Measurements from ENCODE around the gene GPR65.

The GPR65 gene

GRCh38 chr14:87992346-87992717 is 12.6 kb upstream of the GPR65 start:
- TF ChIP-seq CTCF (IDR thresholded peaks at IDR 0.05; ENCODE audit: borderline replicate concordance, control extremely low read depth, extremely low read depth, insufficient read depth, missing control alignments), result no peak
- in situ Hi-C loops (cut with MboI; ENCODE audit: low sequenced_read_pairs, unreplicated experiment), result no loop called here
- DNase-seq (ENCODE audit: low spot score), result no peak

GRCh38 chr14:87992718-87993628 is 12.0 kb upstream of the GPR65 start, which contains the start of gene GALC:
GALC (minus strand) TSS chr14:87993182; CDS start chr14:87993164, 18 bp downstream.
- in situ Hi-C loops (cut with MboI; ENCODE audit: low sequenced_read_pairs, unreplicated experiment), result no loop called here
- TF ChIP-seq CTCF (IDR thresholded peaks at IDR 0.05; ENCODE audit: borderline replicate concordance, control extremely low read depth, extremely low read depth, insufficient read depth, missing control alignments), result peak; percentile 9
- peak; percentile 90 for DNase-seq (ENCODE audit: low spot score)

GRCh38 chr14:87994974-87995373 is 10.0 kb upstream of the GPR65 start:
- in situ Hi-C loops (cut with MboI; ENCODE audit: low sequenced_read_pairs, unreplicated experiment), result no loop called here
- DNase-seq (ENCODE audit: low spot score), result peak; percentile 53
- TF ChIP-seq CTCF (IDR thresholded peaks at IDR 0.05; ENCODE audit: borderline replicate concordance, control extremely low read depth, extremely low read depth, insufficient read depth, missing control alignments), result no peak

- no peak for TF ChIP-seq CTCF (IDR thresholded peaks at IDR 0.05; ENCODE audit: borderline replicate concordance, control extremely low read depth, extremely low read depth, insufficient read depth, missing control alignments)
- in situ Hi-C loops (cut with MboI; ENCODE audit: low sequenced_read_pairs, unreplicated experiment), result no loop called here
- DNase-seq (ENCODE audit: low spot score), result no peak
These were observed 9.2 kb upstream of the GPR65 start for GRCh38 chr14:87995500-87996290.

- DNase-seq (ENCODE audit: low spot score), result no peak
- TF ChIP-seq CTCF (IDR thresholded peaks at IDR 0.05; ENCODE audit: borderline replicate concordance, control extremely low read depth, extremely low read depth, insufficient read depth, missing control alignments), result no peak
- in situ Hi-C loops (cut with MboI; ENCODE audit: low sequenced_read_pairs, unreplicated experiment), result no loop called here
These were observed 8.7 kb upstream of the GPR65 start for GRCh38 chr14:87996291-87996592.

GRCh38 chr14:87998482-87998881 is 6.5 kb upstream of the GPR65 start:
- no peak for DNase-seq (ENCODE audit: low spot score)
- TF ChIP-seq CTCF (IDR thresholded peaks at IDR 0.05; ENCODE audit: borderline replicate concordance, control extremely low read depth, extremely low read depth, insufficient read depth, missing control alignments), result no peak
- in situ Hi-C loops (cut with MboI; ENCODE audit: low sequenced_read_pairs, unreplicated experiment), result no loop called here

All from GM13976 (cell line).